Sigmoid colon (tissue), 7 donors: Measurements from ENCODE around the gene SOWAHA. TPM values are rescaled to one million over a fixed set of nuclear protein-coding genes. Genes with fewer than 3 reads are reported as not detected.

Experiments
- DNase-seq: peaks from one replicate; pipeline ENCODE4 v3.0.0-alpha.2; 2019
- H3K27ac ChIP-seq, 4 donors: fragments of 200-600 bp; sonication (generic); one replicate each; pipeline ENCODE4 v1.5.1; 2016 to 2019; ENCODE audit warnings: mild to moderate bottlenecking in 1 of 4
- H3K27me3 ChIP-seq, 3 donors: fragments of 200-600 bp; sonication (generic); one replicate each; pipeline ENCODE4 v1.5.1; 2019; ENCODE audit warnings: mild to moderate bottlenecking in 1 of 3
- H3K36me3 ChIP-seq, 4 donors: fragments of 200-600 bp; sonication (generic); one replicate each; pipeline ENCODE4 v1.5.1; 2016 to 2019
- H3K4me1 ChIP-seq, 4 donors: fragments of 200-600 bp; sonication (generic); one replicate each; pipeline ENCODE4 v1.5.1; 2017 to 2019
- H3K4me3 ChIP-seq, 4 donors: fragments of 200-600 bp; sonication (generic); one replicate each; pipeline ENCODE4 v1.5.1; 2017 to 2019; ENCODE audit warnings: mild to moderate bottlenecking in 2 of 4, moderate library complexity in 1 of 4
- H3K9me3 ChIP-seq, 4 donors: fragments of 200-600 bp in 3 of 4; sonication (generic) in 3 of 4; one replicate each; pipeline versions ENCODE4 v1.5.1 to v1.6.1; 2013 to 2019
- CTCF ChIP-seq, 4 experiments: fragments of 450-650 bp in 3 of 4; fragments of 200-600 bp in 1 of 4; IDR thresholded peaks; one replicate each; pipeline ENCODE4 v1.5.1; 2016 to 2019; ENCODE audit warnings: antibody characterized with exemption in 4 of 4, mild to moderate bottlenecking in 3 of 4, moderate library complexity in 2 of 4
- EP300 ChIP-seq, 4 donors: sonication (generic); formaldehyde crosslinking; IDR thresholded peaks; one replicate each; pipeline ENCODE4 v1.6.1; 2017; ENCODE audit warnings: antibody characterized with exemption in 4 of 4
- POLR2A ChIP-seq, 2 donors: fragments of 450-650 bp; IDR thresholded peaks; one replicate each; pipeline ENCODE4 v1.6.1; 2016; ENCODE audit warnings: antibody characterized with exemption in 2 of 2, mild to moderate bottlenecking in 2 of 2, moderate library complexity in 2 of 2
- POLR2AphosphoS5 ChIP-seq, 4 donors: sonication (generic); formaldehyde crosslinking; IDR thresholded peaks; one replicate each; pipeline ENCODE4 v1.6.1; 2017; ENCODE audit warnings: antibody characterized with exemption in 4 of 4
- WGBS, 2 donors: extraction: QIAGEN DNeasy Blood & Tissue Kit; methylation state at CpG; one replicate each; pipeline ENCODE4 v1.1.7; 2013; 5-methylcytosine and 5-hydroxymethylcytosine counted together
- intact Hi-C: fragments of 100-400 bp; cut with DNase I; formaldehyde crosslinking; loops from one replicate; pipeline ENCODE4 v1.15.1; 2023
- polyA plus RNA-seq, 3 donors: library from polyadenylated mRNA; stranded (reverse); fragments of 200-250 nt; gene quantifications; one replicate each; pipeline ENCODE4 v1.2.3, GENCODE V29; 2013
- total RNA-seq, 4 donors: library from RNA; depleted of rRNA; stranded (reverse); fragments of >200 nt; gene quantifications; one replicate each; pipeline ENCODE4 v1.1.0, GENCODE V29; 2016
- donor health status: healthy with polysubstance abuse.
- donor health status: Bipolar disorder and iron deficiency.
- donor health status: healthy.

SOWAHA gene
- total and polyA plus RNA-seq, 7 donors = 0.16 to 33.8 (median 8.0) TPM; not detected in 2

GRCh38 chr5:132808866-132809265, 4.2 kb upstream of the SOWAHA start:
- 37 to 47% methylated on average over 3 of the region's 3 CpGs for WGBS, 2 donors
- Histone ChIP-seq H3K27ac (no peak overlapping the region), H3K27me3 (peaks cover 18 to 48% (median 36%) of the 10 kb centered on the region in 3 donors), H3K4me1 (peaks cover 0 to 11% (median 10%) of the 10 kb centered on the region in 4 donors), H3K9me3 (no peaks in the 10 kb centered on the region), H3K36me3 (no peaks in the 10 kb centered on the region), H3K4me3 (no peak overlapping the region)
- intact Hi-C loops = no loop called here
- no peak for DNase-seq
- TF ChIP-seq EP300 (IDR thresholded peaks at IDR 0.05) (no peak), POLR2A (IDR thresholded peaks at IDR 0.05) (no peak), CTCF (IDR thresholded peaks at IDR 0.05) (no peak), POLR2AphosphoS5 (IDR thresholded peaks at IDR 0.05) (no peak)

- DNase-seq = no peak
- Histone ChIP-seq H3K4me1 (peaks cover 0 to 17% (median 15%) of the 10 kb centered on the region in 4 donors), H3K9me3 (no peaks in the 10 kb centered on the region), H3K27me3 (peaks cover 29 to 57% (median 49%) of the 10 kb centered on the region in 3 donors), H3K36me3 (no peaks in the 10 kb centered on the region), H3K4me3 (no peak overlapping the region), H3K27ac (no peak overlapping the region)
- 89 to 92% methylated on average over 5 of the region's 5 CpGs for WGBS, 2 donors
- TF ChIP-seq POLR2AphosphoS5 (IDR thresholded peaks at IDR 0.05) = no peak
- intact Hi-C loops = no loop called here
Observed at GRCh38 chr5:132810605-132811004, 2.5 kb upstream of the SOWAHA start.

- H3K9me3 ChIP-seq = no peaks in the 10 kb centered on the region
- TF ChIP-seq POLR2AphosphoS5 (IDR thresholded peaks at IDR 0.05) (no peak), EP300 (IDR thresholded peaks at IDR 0.05) (no peak), CTCF (IDR thresholded peaks at IDR 0.05) (no peak), POLR2A (IDR thresholded peaks at IDR 0.05) (no peak)
- no peak overlapping the region for H3K27ac ChIP-seq
- H3K27me3 ChIP-seq = peaks cover 29 to 51% (median 49%) of the 10 kb centered on the region in 3 donors
- peaks cover 0 to 17% (median 15%) of the 10 kb centered on the region in 4 donors for H3K4me1 ChIP-seq
- DNase-seq = no peak
- no peak overlapping the region for H3K4me3 ChIP-seq
- 61 to 71% methylated on average over 18 of the region's 18 CpGs for WGBS, 2 donors
- H3K36me3 ChIP-seq = no peaks in the 10 kb centered on the region
- intact Hi-C loops = no loop called here
Observed at GRCh38 chr5:132812123-132812765, 858 bp upstream of the SOWAHA start.

- Histone ChIP-seq H3K27ac (peak overlapping the region in 1 of 4 donors; percentile 32), H3K4me3 (peak overlapping the region; percentile 11 to 43 (median 36)), H3K4me1 (peaks cover 0 to 17% (median 15%) of the 10 kb centered on the region in 4 donors), H3K9me3 (no peaks in the 10 kb centered on the region), H3K36me3 (no peaks in the 10 kb centered on the region), H3K27me3 (peaks cover 29 to 51% (median 49%) of the 10 kb centered on the region in 3 donors)
- intact Hi-C loops = no loop called here
- TF ChIP-seq CTCF (IDR thresholded peaks at IDR 0.05) = no peak
- no peak for TF ChIP-seq EP300 (IDR thresholded peaks at IDR 0.05)
- no peak for TF ChIP-seq POLR2AphosphoS5 (IDR thresholded peaks at IDR 0.05)
- TF ChIP-seq POLR2A (IDR thresholded peaks at IDR 0.05) = no peak
- DNase-seq = peak; percentile 60
- WGBS, 2 donors = 5 to 6% methylated on average over 110 of the region's 110 CpGs
Observed at GRCh38 chr5:132813599-132814502, 749 bp downstream of the SOWAHA start.
